Left hindlimb (tissue), 1 donor: ENCODE results near the gene LY6G6C.

Experiments used
- DNase-seq: peaks from one replicate; pipeline ENCODE4 v3.0.0-alpha.2; 2018

Gene LY6G6C

GRCh38 chr6:31676904-31677303, 44.6 kb downstream of the LY6G6C start:
- DNase-seq = no peak

- DNase-seq = no peak
Observed at GRCh38 chr6:31676322-31676903, 45.1 kb downstream of the LY6G6C start.

DNA sequence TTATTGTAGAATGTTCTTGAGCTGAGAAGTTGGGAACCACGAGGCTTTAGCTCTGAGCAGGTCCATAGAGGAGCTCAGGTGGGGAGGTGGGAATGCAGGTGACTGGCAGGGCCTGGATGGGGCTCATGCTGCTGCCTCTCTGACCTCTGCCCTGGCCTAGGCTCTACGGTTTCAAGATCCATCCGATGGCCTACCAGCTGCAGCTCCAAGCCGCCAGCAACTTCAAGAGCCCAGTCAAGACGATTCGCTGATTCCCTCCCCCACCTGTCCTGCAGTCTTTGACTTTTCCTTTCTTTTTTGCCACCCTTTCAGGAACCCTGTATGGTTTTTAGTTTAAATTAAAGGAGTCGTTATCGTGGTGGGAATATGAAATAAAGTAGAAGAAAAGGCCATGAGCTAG, 51.9 kb downstream of the LY6G6C start, which contains the start of gene LY6G5B:
LY6G5B (plus strand) TSS at position 301 of the 400 bp plus-strand sequence. CDS start 975 bp downstream, outside the sequence.
- no peak for DNase-seq
